HEK293T (cell line): Measurements from ENCODE around the gene KIR2DL1.
"Not testable (repeated sequence)": the region's sequence is repeated elsewhere in the genome, so short reads cannot be mapped to it uniquely, and the experiment has no call there.

Experiments
- ELF4 ChIP-seq: fragments of 450-650 bp; IDR thresholded peaks from 2 replicates; pipeline ENCODE4 v1.6.1; 2017; ENCODE audit warnings: antibody characterized with exemption
- FOXK2 ChIP-seq: fragments of 450-650 bp; IDR thresholded peaks from 2 replicates; pipeline ENCODE4 v1.6.1; 2016; ENCODE audit warnings: mild to moderate bottlenecking
- FOXM1 ChIP-seq: fragments of 450-650 bp; IDR thresholded peaks from 2 replicates; pipeline ENCODE4 v1.6.1; 2017; ENCODE audit warnings: mild to moderate bottlenecking, borderline replicate concordance

DNA sequence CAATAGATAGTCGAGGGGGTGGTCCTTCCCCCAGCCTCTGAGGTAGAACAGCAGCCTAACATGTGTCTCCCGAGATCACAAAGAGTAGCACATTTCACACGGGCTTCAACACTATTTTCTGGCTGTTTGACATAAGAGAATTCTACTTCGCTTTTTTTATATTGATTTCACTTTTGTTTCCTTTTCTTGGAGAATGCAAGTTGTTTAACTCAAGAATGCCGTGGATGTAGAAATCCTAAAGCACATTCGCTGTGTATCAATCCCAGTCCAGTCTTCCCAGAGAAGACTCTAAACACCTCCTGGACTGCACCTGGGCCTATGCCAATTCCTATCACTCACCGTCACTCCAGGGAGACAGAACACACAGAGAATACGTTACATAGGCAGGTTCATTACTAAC lies 58.5 kb downstream of the KIR2DL1 start:
- TF ChIP-seq FOXK2, FOXM1, ELF4: not testable (repeated sequence)
